Epithelial cell of proximal tubule (primary cell): ENCODE measurements around the gene IL20RA. TPM values are rescaled to one million over a fixed set of nuclear protein-coding genes. Genes with fewer than 3 reads are reported as not detected.

ENCODE experiments used
- DNase-seq: peaks from one replicate; pipeline ENCODE4 v3.0.0-alpha.2; 2011; ENCODE audit warnings: low read depth
- H3K4me3 ChIP-seq: 2 replicates; pipeline ENCODE4 v1.5.1; 2011; ENCODE audit warnings: low read depth, mild to moderate bottlenecking, low read length
- total RNA-seq: library from RNA; depleted of rRNA; stranded (reverse); fragments of >200 nt; gene quantifications from 2 replicates; pipeline ENCODE4 v1.2.3, GENCODE V29; 2015
- TF ChIP-seq, protein P1 (sequence below): conservative IDR thresholded peaks from 2 replicates; pipeline ENCODE4 v1.5.1; 2012; ENCODE audit warnings: low read depth, mild to moderate bottlenecking, low read length

IL20RA gene
- total RNA-seq, 1 donor from 2014 or later, result not detected

DNA sequence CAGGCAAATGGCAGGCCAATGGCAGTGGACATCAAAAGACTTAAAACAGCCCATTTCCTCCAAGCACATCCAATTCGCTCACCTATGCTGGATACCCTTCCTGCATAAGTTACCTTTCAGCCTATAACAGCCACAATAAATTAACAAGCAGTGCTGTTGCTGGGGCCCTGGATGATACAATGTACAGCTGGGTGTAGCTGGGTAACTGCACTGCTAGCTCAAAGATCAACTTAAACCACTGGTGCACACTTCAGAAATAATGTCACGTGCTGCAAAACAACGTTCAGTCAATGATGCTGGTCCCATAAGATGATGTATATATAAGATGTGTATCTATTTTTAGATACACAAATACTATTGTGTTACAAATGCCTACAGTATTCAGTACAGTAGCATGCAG is 13.6 kb downstream of the IL20RA start:
- TF ChIP-seq, protein P1, sequence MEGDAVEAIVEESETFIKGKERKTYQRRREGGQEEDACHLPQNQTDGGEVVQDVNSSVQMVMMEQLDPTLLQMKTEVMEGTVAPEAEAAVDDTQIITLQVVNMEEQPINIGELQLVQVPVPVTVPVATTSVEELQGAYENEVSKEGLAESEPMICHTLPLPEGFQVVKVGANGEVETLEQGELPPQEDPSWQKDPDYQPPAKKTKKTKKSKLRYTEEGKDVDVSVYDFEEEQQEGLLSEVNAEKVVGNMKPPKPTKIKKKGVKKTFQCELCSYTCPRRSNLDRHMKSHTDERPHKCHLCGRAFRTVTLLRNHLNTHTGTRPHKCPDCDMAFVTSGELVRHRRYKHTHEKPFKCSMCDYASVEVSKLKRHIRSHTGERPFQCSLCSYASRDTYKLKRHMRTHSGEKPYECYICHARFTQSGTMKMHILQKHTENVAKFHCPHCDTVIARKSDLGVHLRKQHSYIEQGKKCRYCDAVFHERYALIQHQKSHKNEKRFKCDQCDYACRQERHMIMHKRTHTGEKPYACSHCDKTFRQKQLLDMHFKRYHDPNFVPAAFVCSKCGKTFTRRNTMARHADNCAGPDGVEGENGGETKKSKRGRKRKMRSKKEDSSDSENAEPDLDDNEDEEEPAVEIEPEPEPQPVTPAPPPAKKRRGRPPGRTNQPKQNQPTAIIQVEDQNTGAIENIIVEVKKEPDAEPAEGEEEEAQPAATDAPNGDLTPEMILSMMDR, result no peak

DNA sequence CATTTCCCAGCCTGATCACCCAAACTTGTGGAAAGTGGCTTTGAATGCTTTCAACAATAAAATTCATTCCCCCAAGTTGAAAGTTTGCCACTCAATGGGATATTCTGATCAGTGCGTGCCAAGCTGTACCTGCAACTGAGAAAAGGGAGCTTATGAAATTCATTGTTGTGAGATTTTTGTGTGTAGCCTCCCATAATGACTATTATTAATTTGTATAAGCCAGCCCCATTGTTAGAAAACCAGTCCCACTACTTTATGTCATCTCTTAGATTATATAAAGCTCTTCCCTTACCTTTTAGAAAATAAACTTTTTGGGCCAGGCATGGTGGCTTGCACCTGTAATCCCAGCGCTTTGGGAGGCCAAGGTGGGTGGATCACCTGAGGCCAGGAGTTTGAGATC is 15.9 kb downstream of the IL20RA start:
- TF ChIP-seq, protein P1, result no peak
- no peak overlapping the region for H3K4me3 ChIP-seq
- no peak for DNase-seq

More for the DNA sequence above, 13.6 kb downstream of the IL20RA start:
- H3K4me3 ChIP-seq, result no peak overlapping the region
- no peak for DNase-seq

DNA sequence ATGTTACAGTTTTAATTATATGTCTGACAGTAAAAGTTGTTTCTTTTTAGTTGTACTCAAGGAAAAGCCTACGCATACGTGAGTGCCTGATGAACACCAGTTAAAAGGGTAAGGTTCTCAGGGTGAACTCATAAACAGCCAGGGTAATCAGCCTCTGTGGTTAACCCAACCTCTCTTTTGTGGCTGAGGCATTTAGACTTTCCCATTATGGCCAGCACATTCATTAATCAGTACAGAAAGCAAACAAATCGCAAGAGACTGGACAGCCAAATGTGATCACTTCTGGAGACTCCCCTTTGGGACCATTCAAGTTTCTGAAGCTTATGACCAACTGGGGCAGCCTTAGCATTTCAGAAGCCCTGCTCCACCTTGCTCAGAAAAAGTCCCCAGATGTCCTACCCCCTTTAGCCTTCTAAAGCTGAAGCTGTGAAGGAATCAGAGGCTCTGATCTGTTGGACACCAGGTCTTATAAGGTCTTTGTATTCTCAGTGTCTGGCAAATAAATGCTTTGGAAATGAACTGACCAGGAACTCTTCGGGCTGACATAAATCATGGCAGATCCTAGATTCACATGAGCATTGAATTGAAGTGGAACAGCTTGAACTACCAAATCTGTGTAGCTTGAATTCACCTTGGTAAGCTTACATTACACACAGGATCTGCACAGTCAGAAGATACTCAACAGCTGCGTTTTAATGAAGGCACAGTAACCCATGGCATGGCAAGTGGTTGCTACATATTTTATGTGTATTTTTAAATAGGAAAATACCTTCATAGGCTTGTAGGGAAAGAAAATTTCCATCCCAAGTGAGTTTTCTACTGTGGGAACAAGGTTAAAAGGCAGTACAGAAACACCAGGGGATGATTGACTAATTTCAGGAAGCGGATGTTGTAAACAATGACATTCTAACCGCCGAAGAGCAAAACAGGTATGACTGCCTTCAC is 18.7 kb downstream of the IL20RA start:
- H3K4me3 ChIP-seq, result no peak overlapping the region
- TF ChIP-seq, protein P1, result no peak
- DNase-seq, result no peak

DNA sequence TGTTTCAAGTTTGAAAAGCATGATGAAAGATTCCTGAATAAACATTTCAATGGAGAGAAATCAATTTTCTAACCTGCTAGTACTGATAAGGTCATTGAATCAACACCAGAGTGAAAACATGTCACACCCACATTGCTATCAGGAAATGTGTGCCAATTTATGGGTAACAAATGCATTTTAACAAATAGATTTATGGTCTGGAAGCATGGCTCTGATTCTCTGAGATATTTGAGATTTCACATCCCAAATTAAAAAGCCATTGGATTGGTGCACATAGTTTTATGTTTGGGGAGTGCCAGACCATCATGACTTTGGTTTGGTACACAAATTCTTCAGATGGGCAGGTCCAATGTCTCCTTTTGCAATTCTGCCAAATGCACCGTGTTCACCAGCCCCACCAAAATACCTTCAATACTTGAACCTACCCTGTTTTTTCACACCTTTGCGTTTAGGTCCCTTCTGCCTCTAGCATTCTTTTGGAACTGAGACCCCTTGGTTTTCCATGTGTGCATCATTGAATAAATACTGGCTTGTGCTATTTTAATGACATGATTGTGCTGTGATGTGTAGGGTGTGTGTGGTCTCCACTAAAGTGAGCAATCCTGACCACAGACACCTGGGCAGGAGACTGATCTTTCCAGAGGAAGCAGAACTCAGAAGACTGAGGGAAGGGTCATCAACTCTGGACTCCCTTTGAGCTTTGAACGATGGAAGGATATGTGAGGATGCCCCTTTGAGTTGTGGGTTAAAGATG is 20.4 kb downstream of the IL20RA start:
- H3K4me3 ChIP-seq, result no peak overlapping the region
- no peak for DNase-seq
- TF ChIP-seq, protein P1, result no peak

DNA sequence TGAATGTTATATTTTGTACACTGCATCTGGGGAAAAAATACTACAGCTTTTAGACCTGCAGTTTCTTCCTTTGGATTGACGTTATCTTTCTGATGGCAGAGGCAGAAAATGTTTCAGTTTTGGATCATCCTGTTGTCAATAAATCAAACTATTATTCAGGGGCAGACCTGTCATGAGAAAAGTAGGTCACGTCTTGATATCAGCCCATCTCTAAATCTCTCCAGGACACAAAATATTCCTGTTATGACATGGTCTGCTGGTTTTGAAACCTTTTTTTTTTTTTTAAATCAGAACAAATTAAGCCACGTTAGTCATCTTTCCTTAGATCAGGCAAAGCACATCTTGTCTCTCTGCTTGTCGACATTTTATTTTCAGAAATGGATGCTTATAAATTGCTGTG is 24.0 kb downstream of the IL20RA start:
- TF ChIP-seq, protein P1, result no peak
- H3K4me3 ChIP-seq, result no peak overlapping the region
- no peak for DNase-seq

DNA sequence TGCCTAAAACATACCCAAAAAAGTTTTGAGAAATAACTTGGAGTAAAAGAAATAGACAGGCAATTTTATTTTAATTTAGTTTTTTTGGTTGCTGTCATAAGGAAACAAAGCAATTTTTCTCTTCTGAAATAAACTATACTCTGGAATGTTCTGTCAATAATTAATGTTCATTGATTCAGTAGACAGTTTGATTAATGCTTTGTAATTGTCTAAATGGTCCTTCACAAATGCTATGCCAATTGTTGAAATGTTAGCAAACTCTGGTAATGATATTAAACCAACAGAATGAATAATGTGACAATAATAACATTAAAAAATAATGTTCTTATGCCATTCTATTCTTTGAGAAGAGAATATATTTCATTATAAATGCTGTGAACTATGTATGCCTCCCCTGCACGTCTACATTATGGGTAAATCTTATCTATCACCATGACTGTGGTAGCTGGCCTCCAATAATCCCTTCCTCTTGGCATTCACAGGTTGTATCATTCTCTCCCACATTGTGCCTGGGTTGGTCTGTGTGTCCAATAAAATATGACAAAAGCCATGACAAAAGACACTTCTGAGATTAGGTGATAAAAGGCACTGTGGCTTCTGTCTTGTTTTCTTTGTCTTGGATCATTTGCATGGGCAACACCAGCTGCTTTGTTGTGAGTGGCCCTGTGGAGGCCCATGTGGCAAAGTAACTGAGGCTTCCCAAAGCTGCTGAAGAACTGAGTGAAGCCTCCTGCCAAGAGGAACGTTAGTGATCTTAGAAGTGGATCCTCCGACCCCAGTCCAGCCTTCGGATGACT is 25.1 kb downstream of the IL20RA start:
- TF ChIP-seq, protein P1, result no peak
- no peak for DNase-seq
- H3K4me3 ChIP-seq, result no peak overlapping the region
